OCI-LY7 (cell line): Measurements from ENCODE around the gene PARD3B. TPM values are rescaled to one million over a fixed set of nuclear protein-coding genes. Genes with fewer than 3 reads are reported as not detected.

Experiments used
- BruUV-seq: library from RNA; stranded (reverse); fragments of 400-500 nt; replicated peaks from 2 replicates; lab custom pipeline; 2021; lab: Mats Ljungman, UMichigan
- CTCF ChIA-PET: fragments of 300-600 bp; sonication (Branson Sonifier 250); formaldehyde crosslinking; loops from one replicate; lab custom pipeline; 2022; ENCODE audit warnings: antibody characterized with exemption; ENCODE audit not compliant: unreplicated experiment; lab: Charles Lee
- POLR2A ChIA-PET: fragments of 300-600 bp; sonication (Branson Sonifier 250); formaldehyde crosslinking; loops from one replicate; lab custom pipeline; 2022; ENCODE audit warnings: antibody characterized with exemption; lab: Charles Lee
- DNase-seq: peaks from one replicate; pipeline ENCODE4 v3.0.0-alpha.2; 2015; ENCODE audit warnings: low spot score
- H2AFZ ChIP-seq: fragments of 200-600 bp; sonication (generic), shearing (Covaris generic); 2 replicates; pipeline ENCODE4 v1.6.1; 2014; ENCODE audit warnings: mild to moderate bottlenecking, antibody characterized with exemption, low read length, moderate library complexity
- H3K27ac ChIP-seq: fragments of 200-600 bp; sonication (generic); 2 replicates; pipeline ENCODE4 v1.5.1; 2014; ENCODE audit warnings: mixed run types, low read depth, mild to moderate bottlenecking, moderate library complexity, low read length, inconsistent platforms; ENCODE audit not compliant: poor library complexity, severe bottlenecking
- H3K36me3 ChIP-seq: fragments of 200-600 bp; sonication (generic); 2 replicates; pipeline ENCODE4 v1.6.1; 2014; ENCODE audit warnings: mild to moderate bottlenecking, antibody characterized with exemption, low read length, moderate library complexity, mixed read lengths; ENCODE audit not compliant: insufficient read depth
- H3K4me1 ChIP-seq: fragments of 200-600 bp; sonication (generic); 2 replicates; pipeline ENCODE4 v1.5.1; 2014; ENCODE audit warnings: mild to moderate bottlenecking, low read length; ENCODE audit not compliant: insufficient read depth, poor library complexity, severe bottlenecking
- H3K4me2 ChIP-seq: fragments of 200-600 bp; sonication (generic); 2 replicates; pipeline ENCODE4 v1.6.1; 2014; ENCODE audit warnings: mild to moderate bottlenecking, low read length
- H3K4me3 ChIP-seq: fragments of 200-600 bp; sonication (generic); 2 replicates; pipeline ENCODE4 v1.5.1; 2014; ENCODE audit warnings: mild to moderate bottlenecking, low read depth, low read length; ENCODE audit not compliant: poor library complexity, severe bottlenecking
- H3K79me2 ChIP-seq: fragments of 200-600 bp; sonication (generic); 2 replicates; pipeline ENCODE4 v1.6.1; 2016; ENCODE audit warnings: low read depth, mild to moderate bottlenecking, low read length, moderate library complexity, mixed read lengths; ENCODE audit not compliant: insufficient read depth
- H3K9me2 ChIP-seq: fragments of 200-600 bp; sonication (generic); 2 replicates; pipeline ENCODE4 v1.6.1; 2016; ENCODE audit warnings: mild to moderate bottlenecking, low read length, mixed read lengths; ENCODE audit not compliant: insufficient read depth
- H3K9me3 ChIP-seq: fragments of 200-600 bp; sonication (generic); 2 replicates; pipeline ENCODE4 v1.6.1; 2014; ENCODE audit warnings: mild to moderate bottlenecking, mixed run types, low read length, mixed read lengths
- H4K20me1 ChIP-seq: fragments of 200-600 bp; sonication (generic); 2 replicates; pipeline ENCODE4 v1.6.1; 2014; ENCODE audit warnings: mild to moderate bottlenecking, antibody characterized with exemption, low read length, moderate library complexity, mixed read lengths; ENCODE audit not compliant: insufficient read depth
- CTCF ChIP-seq: fragments of 200-600 bp; sonication (generic); conservative IDR thresholded peaks from 2 replicates; pipeline ENCODE4 v1.5.1; 2014; ENCODE audit warnings: mild to moderate bottlenecking, antibody characterized with exemption, low read length, moderate library complexity, mixed read lengths
- EZH2phosphoT487 ChIP-seq: fragments of 200-600 bp; sonication (generic); IDR thresholded peaks from 2 replicates; pipeline ENCODE4 v1.6.1; 2018; ENCODE audit warnings: low read depth, borderline replicate concordance, mild to moderate bottlenecking, mixed run types, antibody characterized with exemption, low read length, moderate library complexity, mixed read lengths
- intact Hi-C: fragments of 100-400 bp; cut with micrococcal nuclease; formaldehyde crosslinking; loops from one replicate; pipeline ENCODE4 v1.10.0; 2022; ENCODE audit not compliant: unreplicated experiment
- total RNA-seq, 2 experiments: library from RNA; depleted of rRNA in 1 of 2; stranded (reverse); fragments of >200 nt in 1 of 2; shearing (Covaris generic) in 1 of 2; gene quantifications; 2 replicates each; pipeline ENCODE4 v1.2.3, GENCODE V29; 2014 to 2022

PARD3B gene
- total RNA-seq, 2 experiments from 2014 or later, result not detected

DNA sequence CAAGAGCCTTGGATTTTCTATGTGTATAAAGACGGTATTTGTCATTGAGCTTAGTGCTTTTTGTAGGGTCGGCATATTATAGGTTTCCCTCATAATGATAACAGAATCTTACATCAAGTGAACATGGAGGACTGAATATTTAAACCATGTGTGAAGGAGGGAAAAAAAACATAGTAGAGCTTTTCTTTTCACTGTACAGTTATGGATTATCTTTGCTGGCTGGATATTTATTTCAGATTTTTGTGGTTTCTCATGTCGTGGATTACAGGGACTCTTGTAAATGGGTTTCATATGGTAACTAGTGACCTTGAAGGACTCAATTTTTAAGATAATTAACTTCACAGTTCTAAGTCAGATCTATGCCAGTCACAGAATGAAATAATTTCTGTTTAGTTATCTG, 806.8 kb downstream of the PARD3B start:
- Histone ChIP-seq H3K4me3 (no peak overlapping the region), H3K9me2 (no peaks in the 10 kb centered on the region), H2AFZ (no peak overlapping the region), H3K36me3 (no peaks in the 10 kb centered on the region), H4K20me1 (no peaks in the 10 kb centered on the region), H3K27ac (no peak overlapping the region), H3K9me3 (no peaks in the 10 kb centered on the region), H3K4me1 (no peaks in the 10 kb centered on the region), H3K79me2 (no peaks in the 10 kb centered on the region), H3K4me2 (no peak overlapping the region)
- intact Hi-C loops, result no loop called here
- no peak for TF ChIP-seq EZH2phosphoT487
- no peak for TF ChIP-seq CTCF
- ChIA-PET POLR2A (interaction anchor here (1.0 kb wide), 1 partner anchor 10 kb away, joined by 4 read pairs; no protein-coding TSS in a partner anchor), CTCF (no interaction called here)
- no peak for DNase-seq
- no TSS peak for BruUV-seq

- H3K4me3 ChIP-seq, result no peak overlapping the region
- no peaks in the 10 kb centered on the region for H3K4me1 ChIP-seq
- H2AFZ ChIP-seq, result no peak overlapping the region
- H3K9me3 ChIP-seq, result no peaks in the 10 kb centered on the region
- TF ChIP-seq CTCF (no peak), EZH2phosphoT487 (no peak)
- CTCF ChIA-PET, result no interaction called here
- POLR2A ChIA-PET, result interaction anchor here (1.0 kb wide), 1 partner anchor 9 kb away, joined by 4 read pairs; no protein-coding TSS in a partner anchor
- no peaks in the 10 kb centered on the region for H3K36me3 ChIP-seq
- DNase-seq, result no peak
- no peak overlapping the region for H3K4me2 ChIP-seq
- no peaks in the 10 kb centered on the region for H4K20me1 ChIP-seq
- no peak overlapping the region for H3K27ac ChIP-seq
- no TSS peak for BruUV-seq
- intact Hi-C loops, result no loop called here
- no peaks in the 10 kb centered on the region for H3K9me2 ChIP-seq
- H3K79me2 ChIP-seq, result no peaks in the 10 kb centered on the region
Observed at GRCh38 chr2:205352593-205352992, 807.3 kb downstream of the PARD3B start.

- intact Hi-C loops, result no loop called here
- H3K9me2 ChIP-seq, result no peaks in the 10 kb centered on the region
- ChIA-PET POLR2A (no interaction called here), CTCF (no interaction called here)
- H2AFZ ChIP-seq, result no peak overlapping the region
- no peaks in the 10 kb centered on the region for H3K4me1 ChIP-seq
- no TSS peak for BruUV-seq
- H3K79me2 ChIP-seq, result no peaks in the 10 kb centered on the region
- no peak overlapping the region for H3K27ac ChIP-seq
- no peaks in the 10 kb centered on the region for H3K9me3 ChIP-seq
- DNase-seq, result no peak
- TF ChIP-seq EZH2phosphoT487 (no peak), CTCF (no peak)
- no peaks in the 10 kb centered on the region for H4K20me1 ChIP-seq
- no peak overlapping the region for H3K4me3 ChIP-seq
- no peak overlapping the region for H3K4me2 ChIP-seq
- no peaks in the 10 kb centered on the region for H3K36me3 ChIP-seq
Observed at GRCh38 chr2:205357732-205358131, 812.5 kb downstream of the PARD3B start.
